ENCODE results near the gene SLC22A1. TPM values are rescaled to one million over a fixed set of nuclear protein-coding genes. Genes with fewer than 3 reads are reported as not detected.

SLC22A1 gene
- total and polyA plus RNA-seq, 10 of the 15 experiments (the other 5 are each of a cell fraction or from before 2014, with no cell fraction given), result 0.09 to 0.28 (median 0.15) TPM; not detected in 3

DNA sequence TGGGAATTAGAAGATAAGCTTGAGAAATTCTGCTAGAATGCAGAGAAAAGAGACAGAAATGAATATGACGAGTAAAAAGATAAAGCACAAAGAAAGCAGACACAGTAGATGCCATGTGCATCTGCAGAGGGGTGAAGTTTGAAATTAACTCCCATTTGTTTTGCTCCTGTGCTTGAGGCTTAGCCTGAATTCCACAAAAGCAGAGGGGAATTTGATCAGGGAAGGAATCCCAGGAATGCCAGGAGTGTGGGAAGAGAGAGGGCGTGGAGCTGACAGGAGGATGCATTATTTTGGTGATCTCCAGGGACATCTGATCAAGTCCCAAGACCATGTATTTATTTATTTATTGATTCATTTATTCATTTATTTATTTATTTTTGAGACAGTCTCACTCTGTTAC is 55.6 kb downstream of the SLC22A1 start:
- WGBS (ENCODE audit: insufficient coverage, insufficient replicate concordance, low lambda C conversion rate, missing lambda C conversion rate), result 0% methylated on average over 2 of the region's 2 CpGs
- intact Hi-C loops (cut with micrococcal nuclease; ENCODE audit: unreplicated experiment) (no loop called here), in situ Hi-C loops (cut with MboI) (no loop called here)
- H3K4me1 ChIP-seq (ENCODE audit: control insufficient read depth, insufficient read depth, low read length), result no peaks in the 10 kb centered on the region
- ChIA-PET SMC1A (ENCODE audit: uncharacterized antibody, unreplicated experiment) (no interaction called here), POLR2A (no interaction called here), RAD21 (ENCODE audit: unreplicated experiment) (no interaction called here), CTCF (no interaction called here)
- H2AFZ ChIP-seq (ENCODE audit: control insufficient read depth, low read depth, low read length), result no peak overlapping the region
- H3K27ac ChIP-seq (ENCODE audit: control insufficient read depth, insufficient read depth), result no peak overlapping the region
- H3K9ac ChIP-seq (ENCODE audit: control insufficient read depth, insufficient read depth, low read length), result no peak overlapping the region
- H3K4me2 ChIP-seq (ENCODE audit: control insufficient read depth, insufficient read depth), result no peak overlapping the region
- H4K20me1 ChIP-seq (ENCODE audit: control insufficient read depth, insufficient read depth), result no peaks in the 10 kb centered on the region
- no peaks in the 10 kb centered on the region; a peak in 1 of 4 replicates for H3K27me3 ChIP-seq (replicated peaks in 1 of 2; ENCODE audit: control insufficient read depth in 2 of 2, insufficient read depth in 2 of 2, low read length in 1 of 2)
- no peaks in the 10 kb centered on the region for H3K9me3 ChIP-seq (replicated peaks; ENCODE audit: control insufficient read depth, insufficient read depth, low read length)
- H3K4me3 ChIP-seq, result no peak overlapping the region
- ATAC-seq, result no peak
- no peak for FAIRE-seq
- no TSS peak for BruUV-seq (replicated peaks)
- no peak for DNase-seq (ENCODE audit: low read depth, low spot score)
- H3K36me3 ChIP-seq (ENCODE audit: control insufficient read depth in 2 of 2, insufficient read depth in 2 of 2, low read length in 1 of 2), result no peaks in the 10 kb centered on the region
- H3K79me2 ChIP-seq (ENCODE audit: control insufficient read depth, insufficient read depth, low read length), result no peaks in the 10 kb centered on the region
- TF ChIP-seq HDGF (IDR thresholded peaks at IDR 0.05) (no peak), ETV6 (conservative IDR thresholded peaks at IDR 0.05 in 1 of 2, IDR thresholded peaks at IDR 0.05 in 1 of 2; ENCODE audit: borderline replicate concordance in 1 of 2, low read depth in 1 of 2) (no peak), HCFC1 (IDR thresholded peaks at IDR 0.05; ENCODE audit: low read length) (no peak), GABPA (IDR thresholded peaks at IDR 0.05; ENCODE audit: low read depth) (no peak), CBX3 (IDR thresholded peaks at IDR 0.05; ENCODE audit: borderline replicate concordance, low read depth) (no peak), SUZ12 (IDR thresholded peaks at IDR 0.05; ENCODE audit: unreplicated experiment) (no peak)
- TF ChIP-seq, protein P1, sequence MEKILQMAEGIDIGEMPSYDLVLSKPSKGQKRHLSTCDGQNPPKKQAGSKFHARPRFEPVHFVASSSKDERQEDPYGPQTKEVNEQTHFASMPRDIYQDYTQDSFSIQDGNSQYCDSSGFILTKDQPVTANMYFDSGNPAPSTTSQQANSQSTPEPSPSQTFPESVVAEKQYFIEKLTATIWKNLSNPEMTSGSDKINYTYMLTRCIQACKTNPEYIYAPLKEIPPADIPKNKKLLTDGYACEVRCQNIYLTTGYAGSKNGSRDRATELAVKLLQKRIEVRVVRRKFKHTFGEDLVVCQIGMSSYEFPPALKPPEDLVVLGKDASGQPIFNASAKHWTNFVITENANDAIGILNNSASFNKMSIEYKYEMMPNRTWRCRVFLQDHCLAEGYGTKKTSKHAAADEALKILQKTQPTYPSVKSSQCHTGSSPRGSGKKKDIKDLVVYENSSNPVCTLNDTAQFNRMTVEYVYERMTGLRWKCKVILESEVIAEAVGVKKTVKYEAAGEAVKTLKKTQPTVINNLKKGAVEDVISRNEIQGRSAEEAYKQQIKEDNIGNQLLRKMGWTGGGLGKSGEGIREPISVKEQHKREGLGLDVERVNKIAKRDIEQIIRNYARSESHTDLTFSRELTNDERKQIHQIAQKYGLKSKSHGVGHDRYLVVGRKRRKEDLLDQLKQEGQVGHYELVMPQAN (conservative IDR thresholded peaks at IDR 0.05), result no peak
- TF ChIP-seq, protein P2, sequence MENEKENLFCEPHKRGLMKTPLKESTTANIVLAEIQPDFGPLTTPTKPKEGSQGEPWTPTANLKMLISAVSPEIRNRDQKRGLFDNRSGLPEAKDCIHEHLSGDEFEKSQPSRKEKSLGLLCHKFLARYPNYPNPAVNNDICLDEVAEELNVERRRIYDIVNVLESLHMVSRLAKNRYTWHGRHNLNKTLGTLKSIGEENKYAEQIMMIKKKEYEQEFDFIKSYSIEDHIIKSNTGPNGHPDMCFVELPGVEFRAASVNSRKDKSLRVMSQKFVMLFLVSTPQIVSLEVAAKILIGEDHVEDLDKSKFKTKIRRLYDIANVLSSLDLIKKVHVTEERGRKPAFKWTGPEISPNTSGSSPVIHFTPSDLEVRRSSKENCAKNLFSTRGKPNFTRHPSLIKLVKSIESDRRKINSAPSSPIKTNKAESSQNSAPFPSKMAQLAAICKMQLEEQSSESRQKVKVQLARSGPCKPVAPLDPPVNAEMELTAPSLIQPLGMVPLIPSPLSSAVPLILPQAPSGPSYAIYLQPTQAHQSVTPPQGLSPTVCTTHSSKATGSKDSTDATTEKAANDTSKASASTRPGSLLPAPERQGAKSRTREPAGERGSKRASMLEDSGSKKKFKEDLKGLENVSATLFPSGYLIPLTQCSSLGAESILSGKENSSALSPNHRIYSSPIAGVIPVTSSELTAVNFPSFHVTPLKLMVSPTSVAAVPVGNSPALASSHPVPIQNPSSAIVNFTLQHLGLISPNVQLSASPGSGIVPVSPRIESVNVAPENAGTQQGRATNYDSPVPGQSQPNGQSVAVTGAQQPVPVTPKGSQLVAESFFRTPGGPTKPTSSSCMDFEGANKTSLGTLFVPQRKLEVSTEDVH (IDR thresholded peaks at IDR 0.05; ENCODE audit: low read depth, partially characterized antibody), result no peak
- TF ChIP-seq, protein P3, sequence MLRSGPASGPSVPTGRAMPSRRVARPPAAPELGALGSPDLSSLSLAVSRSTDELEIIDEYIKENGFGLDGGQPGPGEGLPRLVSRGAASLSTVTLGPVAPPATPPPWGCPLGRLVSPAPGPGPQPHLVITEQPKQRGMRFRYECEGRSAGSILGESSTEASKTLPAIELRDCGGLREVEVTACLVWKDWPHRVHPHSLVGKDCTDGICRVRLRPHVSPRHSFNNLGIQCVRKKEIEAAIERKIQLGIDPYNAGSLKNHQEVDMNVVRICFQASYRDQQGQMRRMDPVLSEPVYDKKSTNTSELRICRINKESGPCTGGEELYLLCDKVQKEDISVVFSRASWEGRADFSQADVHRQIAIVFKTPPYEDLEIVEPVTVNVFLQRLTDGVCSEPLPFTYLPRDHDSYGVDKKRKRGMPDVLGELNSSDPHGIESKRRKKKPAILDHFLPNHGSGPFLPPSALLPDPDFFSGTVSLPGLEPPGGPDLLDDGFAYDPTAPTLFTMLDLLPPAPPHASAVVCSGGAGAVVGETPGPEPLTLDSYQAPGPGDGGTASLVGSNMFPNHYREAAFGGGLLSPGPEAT (IDR thresholded peaks at IDR 0.05; ENCODE audit: low read depth), result no peak
- TF ChIP-seq, protein P4, sequence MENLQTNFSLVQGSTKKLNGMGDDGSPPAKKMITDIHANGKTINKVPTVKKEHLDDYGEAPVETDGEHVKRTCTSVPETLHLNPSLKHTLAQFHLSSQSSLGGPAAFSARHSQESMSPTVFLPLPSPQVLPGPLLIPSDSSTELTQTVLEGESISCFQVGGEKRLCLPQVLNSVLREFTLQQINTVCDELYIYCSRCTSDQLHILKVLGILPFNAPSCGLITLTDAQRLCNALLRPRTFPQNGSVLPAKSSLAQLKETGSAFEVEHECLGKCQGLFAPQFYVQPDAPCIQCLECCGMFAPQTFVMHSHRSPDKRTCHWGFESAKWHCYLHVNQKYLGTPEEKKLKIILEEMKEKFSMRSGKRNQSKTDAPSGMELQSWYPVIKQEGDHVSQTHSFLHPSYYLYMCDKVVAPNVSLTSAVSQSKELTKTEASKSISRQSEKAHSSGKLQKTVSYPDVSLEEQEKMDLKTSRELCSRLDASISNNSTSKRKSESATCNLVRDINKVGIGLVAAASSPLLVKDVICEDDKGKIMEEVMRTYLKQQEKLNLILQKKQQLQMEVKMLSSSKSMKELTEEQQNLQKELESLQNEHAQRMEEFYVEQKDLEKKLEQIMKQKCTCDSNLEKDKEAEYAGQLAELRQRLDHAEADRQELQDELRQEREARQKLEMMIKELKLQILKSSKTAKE (IDR thresholded peaks at IDR 0.05; ENCODE audit: low read depth, poor library complexity, severe bottlenecking), result no peak
- TF ChIP-seq, protein P5, sequence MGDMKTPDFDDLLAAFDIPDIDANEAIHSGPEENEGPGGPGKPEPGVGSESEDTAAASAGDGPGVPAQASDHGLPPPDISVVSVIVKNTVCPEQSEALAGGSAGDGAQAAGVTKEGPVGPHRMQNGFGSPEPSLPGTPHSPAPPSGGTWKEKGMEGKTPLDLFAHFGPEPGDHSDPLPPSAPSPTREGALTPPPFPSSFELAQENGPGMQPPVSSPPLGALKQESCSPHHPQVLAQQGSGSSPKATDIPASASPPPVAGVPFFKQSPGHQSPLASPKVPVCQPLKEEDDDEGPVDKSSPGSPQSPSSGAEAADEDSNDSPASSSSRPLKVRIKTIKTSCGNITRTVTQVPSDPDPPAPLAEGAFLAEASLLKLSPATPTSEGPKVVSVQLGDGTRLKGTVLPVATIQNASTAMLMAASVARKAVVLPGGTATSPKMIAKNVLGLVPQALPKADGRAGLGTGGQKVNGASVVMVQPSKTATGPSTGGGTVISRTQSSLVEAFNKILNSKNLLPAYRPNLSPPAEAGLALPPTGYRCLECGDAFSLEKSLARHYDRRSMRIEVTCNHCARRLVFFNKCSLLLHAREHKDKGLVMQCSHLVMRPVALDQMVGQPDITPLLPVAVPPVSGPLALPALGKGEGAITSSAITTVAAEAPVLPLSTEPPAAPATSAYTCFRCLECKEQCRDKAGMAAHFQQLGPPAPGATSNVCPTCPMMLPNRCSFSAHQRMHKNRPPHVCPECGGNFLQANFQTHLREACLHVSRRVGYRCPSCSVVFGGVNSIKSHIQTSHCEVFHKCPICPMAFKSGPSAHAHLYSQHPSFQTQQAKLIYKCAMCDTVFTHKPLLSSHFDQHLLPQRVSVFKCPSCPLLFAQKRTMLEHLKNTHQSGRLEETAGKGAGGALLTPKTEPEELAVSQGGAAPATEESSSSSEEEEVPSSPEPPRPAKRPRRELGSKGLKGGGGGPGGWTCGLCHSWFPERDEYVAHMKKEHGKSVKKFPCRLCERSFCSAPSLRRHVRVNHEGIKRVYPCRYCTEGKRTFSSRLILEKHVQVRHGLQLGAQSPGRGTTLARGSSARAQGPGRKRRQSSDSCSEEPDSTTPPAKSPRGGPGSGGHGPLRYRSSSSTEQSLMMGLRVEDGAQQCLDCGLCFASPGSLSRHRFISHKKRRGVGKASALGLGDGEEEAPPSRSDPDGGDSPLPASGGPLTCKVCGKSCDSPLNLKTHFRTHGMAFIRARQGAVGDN (IDR thresholded peaks at IDR 0.05), result no peak

Data from GM12878 (cell line).